K562 (cell line): ENCODE measurements around the gene ZNF837.

Experiments used
- BMI1 ChIP-seq: fragments of 150-350 bp; IDR thresholded peaks from 2 replicates; pipeline ENCODE4 v1.6.1; 2014; ENCODE audit warnings: low read length
- CBFA2T2 ChIP-seq: fragments of 450-650 bp; conservative IDR thresholded peaks from 2 replicates; pipeline ENCODE4 v1.6.1; 2017; ENCODE audit warnings: mild to moderate bottlenecking
- CTCF ChIP-seq, 3 experiments: IDR thresholded peaks in 2 of 3; conservative IDR thresholded peaks in 1 of 3; 2 replicates each; pipeline ENCODE4 v1.5.1; 2011 to 2012; ENCODE audit warnings: low read length in 3 of 3, mild to moderate bottlenecking in 3 of 3, control low read depth in 2 of 3, improper control_type of control experiment in 1 of 3, inconsistent platforms in 1 of 3, low read depth in 1 of 3, mixed read lengths in 1 of 3, moderate library complexity in 1 of 3; ENCODE audit not compliant: insufficient read depth in 2 of 3
- GATA2 ChIP-seq: sonication (generic); formaldehyde crosslinking; IDR thresholded peaks from 2 replicates; pipeline ENCODE4 v1.4.0; 2020; ENCODE audit warnings: mild to moderate bottlenecking, missing genetic modification reagents
- RNF2 ChIP-seq: sonication (generic); IDR thresholded peaks from 2 replicates; pipeline ENCODE4 v1.6.1; 2016
- SPI1 ChIP-seq: IDR thresholded peaks from 2 replicates; pipeline ENCODE4 v1.6.1; 2011; ENCODE audit warnings: low read depth, low read length, control low read depth, borderline replicate concordance
- ZBED1 ChIP-seq: IDR thresholded peaks from 2 replicates; pipeline ENCODE4 v1.6.1; 2014
- ZNF263 ChIP-seq: sonication (generic); formaldehyde crosslinking; IDR thresholded peaks from 2 replicates; pipeline ENCODE4 v1.8.0; 2022; ENCODE audit warnings: mild to moderate bottlenecking, missing genetic modification reagents, borderline replicate concordance
- TF ChIP-seq, protein P1 (sequence below): fragments of 450-650 bp; formaldehyde crosslinking; IDR thresholded peaks from 2 replicates; pipeline ENCODE4 v1.4.0; 2020; ENCODE audit warnings: mild to moderate bottlenecking, moderate library complexity

- TF ChIP-seq ZBED1 (no peak), BMI1 (no peak), CBFA2T2 (no peak), SPI1 (0 out of 2 replicates have a peak, but pooled peaks have one; percentile 17), GATA2 (CRISPR knock-in tag) (no peak), RNF2 (no peak), CTCF (IDR thresholded peaks at IDR 0.05 in 2 of 3, conservative IDR thresholded peaks at IDR 0.05 in 1 of 3; ENCODE audit: insufficient read depth in 2 of 3, low read depth in 1 of 3, low read length in 3 of 3) (no peak), ZNF263 (CRISPR knock-in tag) (no peak)
- TF ChIP-seq, protein P1, sequence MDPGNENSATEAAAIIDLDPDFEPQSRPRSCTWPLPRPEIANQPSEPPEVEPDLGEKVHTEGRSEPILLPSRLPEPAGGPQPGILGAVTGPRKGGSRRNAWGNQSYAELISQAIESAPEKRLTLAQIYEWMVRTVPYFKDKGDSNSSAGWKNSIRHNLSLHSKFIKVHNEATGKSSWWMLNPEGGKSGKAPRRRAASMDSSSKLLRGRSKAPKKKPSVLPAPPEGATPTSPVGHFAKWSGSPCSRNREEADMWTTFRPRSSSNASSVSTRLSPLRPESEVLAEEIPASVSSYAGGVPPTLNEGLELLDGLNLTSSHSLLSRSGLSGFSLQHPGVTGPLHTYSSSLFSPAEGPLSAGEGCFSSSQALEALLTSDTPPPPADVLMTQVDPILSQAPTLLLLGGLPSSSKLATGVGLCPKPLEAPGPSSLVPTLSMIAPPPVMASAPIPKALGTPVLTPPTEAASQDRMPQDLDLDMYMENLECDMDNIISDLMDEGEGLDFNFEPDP (CRISPR knock-in tag), result no peak
Observed at GRCh38 chr19:58364146-58364545, 16.7 kb downstream of the ZNF837 start.
